Activated effector memory CD4-positive, alpha-beta T cell treated with Interleukin-2 at 50 U/mL for 16 hours (primary cell): ENCODE results near the gene ROMO1.
"Not testable (repeated sequence)": the region's sequence is repeated elsewhere in the genome, so short reads cannot be mapped to it uniquely, and the experiment has no call there.

Experiments
- DNase-seq: peaks from one replicate; pipeline ENCODE4 v3.0.0-alpha.2; 2020

ROMO1 gene

GRCh38 chr20:35732644-35732982, 33.4 kb downstream of the ROMO1 start:
- DNase-seq, result no peak

DNA sequence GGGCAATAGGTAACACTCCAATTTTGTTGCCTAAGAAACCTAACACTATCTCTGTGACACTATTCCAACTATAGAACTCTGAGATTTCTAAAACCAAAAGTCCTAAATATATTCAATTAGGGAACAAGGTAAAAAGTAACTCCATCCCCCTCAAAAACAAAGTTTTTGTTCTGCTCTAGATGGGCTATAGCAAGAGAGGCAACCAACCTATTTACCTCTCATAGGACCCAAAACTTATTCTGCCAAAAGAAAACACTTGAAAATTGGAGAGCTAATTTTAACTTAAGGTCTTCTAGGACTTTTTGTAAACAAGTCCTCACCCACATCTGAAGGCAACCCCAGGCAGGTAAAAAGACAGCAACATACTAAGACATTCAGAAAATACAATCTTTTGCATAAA, 35.2 kb downstream of the ROMO1 start:
- DNase-seq, result no peak

DNA sequence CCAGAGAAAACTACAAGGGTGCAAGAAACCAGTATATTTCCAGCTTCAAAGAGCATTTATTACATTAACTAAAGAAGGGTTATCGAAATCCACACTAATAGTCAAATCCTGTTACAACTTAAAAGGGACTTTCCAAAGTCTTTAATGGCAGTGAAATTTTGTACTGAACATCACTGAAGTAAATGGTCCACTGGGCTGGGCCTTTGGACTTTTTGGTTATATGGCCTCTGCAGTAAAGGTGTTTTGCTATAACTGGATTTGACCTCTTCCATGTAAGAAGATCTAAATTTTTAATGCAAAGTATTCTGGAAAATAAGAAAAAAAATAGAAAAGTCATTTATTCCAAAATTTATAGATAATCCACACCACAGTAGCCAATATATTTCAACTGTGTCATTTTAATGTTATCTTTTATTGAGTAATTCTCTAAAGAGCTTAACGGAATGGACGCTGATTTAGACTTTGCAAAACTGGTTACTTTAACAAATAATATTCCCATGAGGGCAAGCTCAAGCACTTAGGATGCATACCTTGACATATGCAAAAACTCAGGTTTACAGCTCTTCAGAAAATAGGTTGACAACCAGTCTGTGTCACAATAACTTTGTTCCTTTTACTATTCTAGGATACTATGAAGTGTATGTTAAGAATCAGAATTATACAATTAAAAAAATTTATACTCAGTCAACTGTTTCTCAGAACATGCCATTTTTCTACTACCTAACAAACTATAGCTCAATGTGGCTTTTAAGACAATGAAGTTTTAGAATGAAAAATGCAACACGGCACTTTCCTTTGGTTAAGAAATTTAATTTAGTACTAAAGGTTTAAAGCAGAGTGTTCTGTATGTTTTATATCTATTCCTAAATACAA, 35.8 kb downstream of the ROMO1 start:
- no peak for DNase-seq

DNA sequence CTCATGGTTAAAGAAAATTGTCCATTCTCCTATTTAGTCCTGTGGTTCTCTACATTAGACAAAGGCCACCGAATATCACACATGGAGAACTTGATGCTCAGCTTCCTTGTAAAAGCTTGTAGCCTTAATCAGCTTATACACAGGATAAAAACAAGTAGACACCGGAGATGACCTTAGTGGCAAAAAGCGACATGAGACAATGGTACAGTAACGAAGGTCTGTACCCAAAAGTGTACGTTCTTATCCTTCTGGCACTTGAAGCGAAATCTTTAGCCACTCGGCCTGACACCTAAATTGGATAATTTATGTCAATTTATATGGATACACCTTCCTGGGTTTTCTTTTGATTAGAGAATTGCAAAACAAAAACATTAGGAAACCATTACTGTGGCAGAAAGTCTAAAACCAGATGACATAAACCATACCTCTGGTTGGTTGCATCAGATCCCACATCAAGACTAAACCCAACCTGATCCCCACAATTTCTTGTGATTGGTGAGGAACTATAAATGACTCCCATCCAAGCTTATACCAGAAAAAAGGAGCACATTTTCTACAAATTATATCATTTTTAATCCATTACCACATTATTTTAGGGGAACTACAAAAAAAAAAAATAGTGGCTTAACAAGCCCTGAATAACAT, 36.7 kb downstream of the ROMO1 start:
- no peak for DNase-seq

DNA sequence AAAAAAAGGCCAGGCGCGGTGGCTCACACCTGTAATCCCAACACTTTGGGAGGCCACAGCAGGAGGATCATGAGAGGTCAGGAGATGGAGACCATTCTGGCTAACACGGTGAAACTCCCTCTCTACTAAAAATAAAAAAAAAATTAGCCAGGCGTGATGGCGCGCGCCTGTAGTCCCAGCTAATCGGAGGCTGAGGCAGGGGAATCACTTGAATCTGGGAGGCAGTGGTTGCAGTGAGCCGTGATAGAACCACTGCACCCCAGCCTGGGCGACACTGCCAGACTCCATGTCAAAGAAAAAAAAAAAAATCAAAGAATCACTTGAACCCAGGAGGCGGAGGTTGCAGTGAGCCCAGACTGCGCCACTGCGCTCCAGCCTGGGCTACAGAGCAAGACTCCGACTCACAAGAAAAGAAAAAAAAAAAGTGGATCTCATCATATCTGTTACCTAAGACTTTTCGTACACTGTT, 38.7 kb downstream of the ROMO1 start:
- DNase-seq, result no peak

GRCh38 chr20:35738410-35739179, 39.4 kb downstream of the ROMO1 start:
- DNase-seq, result no peak

DNA sequence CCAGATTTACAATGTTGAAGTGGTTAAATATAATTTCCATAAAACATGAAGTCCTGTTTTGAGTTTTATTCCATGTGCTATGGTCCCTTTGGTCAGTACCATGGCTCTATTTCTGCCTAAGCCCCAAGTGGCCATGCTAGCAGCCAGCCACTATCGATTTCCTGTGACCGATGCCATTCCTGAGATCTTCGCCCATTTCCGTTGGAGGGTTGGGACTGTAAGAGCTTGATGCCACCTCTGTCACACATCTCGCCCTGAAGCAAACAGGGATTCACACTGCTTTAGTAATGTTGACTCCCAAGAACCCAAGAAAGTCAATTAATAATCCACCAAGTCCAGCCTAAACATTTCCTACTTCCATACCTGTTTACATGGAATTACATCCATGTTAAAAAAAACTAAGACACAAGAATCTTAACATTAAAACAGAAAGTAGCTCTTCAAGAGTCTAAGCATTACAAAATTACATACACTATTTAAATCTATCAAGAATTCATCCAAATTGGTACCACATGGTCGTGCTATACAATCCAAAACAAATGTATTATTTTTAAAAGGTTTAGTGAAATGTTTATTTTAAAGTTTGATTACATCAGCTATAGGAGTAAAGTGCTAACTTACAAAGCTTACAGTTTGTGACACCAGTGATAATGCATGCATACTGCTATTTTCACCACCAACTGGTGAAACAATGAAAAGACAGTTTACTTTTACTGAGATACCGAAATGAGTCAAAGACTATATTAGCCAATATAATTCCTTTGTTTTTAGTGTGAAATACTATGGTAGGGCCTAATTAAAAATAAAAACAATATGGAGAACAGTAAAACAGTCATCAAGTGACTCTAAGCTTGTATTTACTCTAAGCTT, 40.3 kb downstream of the ROMO1 start:
- no peak for DNase-seq

DNA sequence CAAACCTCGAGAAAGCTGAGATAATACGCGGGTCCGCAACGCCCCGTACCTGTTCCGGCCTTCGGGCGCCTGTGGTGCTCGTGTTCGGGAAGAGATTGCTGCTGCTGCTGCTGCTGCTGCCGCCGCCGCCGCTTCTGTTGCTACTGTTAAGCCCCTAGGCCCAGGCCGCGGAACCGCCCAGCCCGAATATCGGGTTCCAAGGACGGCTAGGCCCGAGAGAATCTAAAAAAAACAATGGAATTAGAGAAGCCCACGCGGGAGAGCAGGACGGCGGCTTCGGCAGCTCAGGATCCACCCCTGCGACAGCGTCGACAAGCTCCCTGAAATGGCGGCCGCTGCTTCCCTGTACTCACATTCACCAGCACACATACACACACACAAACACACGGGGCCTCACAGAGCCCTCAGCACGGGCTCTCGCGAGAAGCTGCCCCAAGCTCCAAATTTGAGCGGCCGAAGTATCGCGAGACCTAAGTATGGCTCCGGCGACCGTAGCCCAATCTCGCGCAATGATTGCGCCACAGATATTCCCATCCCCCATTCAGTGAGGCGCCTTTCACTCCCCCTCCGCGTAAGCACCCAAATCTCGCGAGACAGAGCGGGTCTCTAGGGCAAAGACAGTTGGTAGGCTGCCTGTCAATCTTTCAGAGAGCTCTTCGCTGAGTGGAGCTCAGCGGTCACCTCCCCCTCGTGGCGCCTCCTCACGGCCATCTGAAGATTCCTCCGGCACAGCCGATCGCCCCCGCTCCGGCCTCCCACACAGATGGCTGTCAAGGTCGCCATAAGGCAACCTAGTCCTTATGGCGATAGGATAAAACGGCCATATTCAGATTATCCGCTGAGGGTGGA, 42.9 kb downstream of the ROMO1 start, which contains the start of gene RBM39:
TSS of gene RBM39 (minus strand) at position 369 of the 849 bp plus-strand sequence. CDS start 1,386 bp downstream, outside the sequence.
- peak; percentile 97 for DNase-seq

DNA sequence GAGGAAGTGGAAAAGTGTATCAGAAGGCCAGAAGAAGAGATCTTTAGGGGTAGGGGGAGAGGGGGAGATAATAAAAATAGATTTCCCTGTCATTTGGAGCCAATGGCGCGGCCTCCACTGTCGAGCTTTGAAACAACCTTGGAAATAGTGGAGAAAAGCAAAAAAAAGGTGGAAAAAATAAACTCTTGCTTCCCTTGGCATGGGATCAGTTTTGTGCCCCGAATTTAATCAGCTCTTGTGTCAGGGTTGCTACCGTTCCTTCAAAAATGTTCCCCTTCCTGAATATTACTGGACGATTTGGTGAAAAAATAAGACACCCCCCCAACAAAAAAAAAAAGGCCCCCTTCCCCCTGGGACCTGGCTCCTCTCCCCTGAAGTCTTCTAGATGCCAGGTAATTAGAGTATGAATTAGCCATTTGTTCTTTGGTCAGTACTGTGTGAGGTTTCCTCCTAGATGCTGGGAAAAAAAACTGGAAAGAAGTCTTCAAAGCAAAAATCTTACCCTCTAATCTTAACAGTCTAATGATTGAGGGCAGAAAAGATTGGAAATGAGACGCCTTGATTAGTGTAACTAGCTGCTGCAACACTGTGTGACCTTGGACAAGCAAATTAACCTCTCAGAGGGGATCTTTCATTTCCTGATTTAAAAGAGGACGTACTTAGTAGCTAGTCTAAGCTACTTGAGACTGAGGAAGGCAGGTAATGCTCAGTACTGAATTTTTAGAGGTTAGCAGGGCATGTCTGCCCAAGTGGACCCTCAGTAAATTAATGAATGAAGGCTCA, 43.7 kb downstream of the ROMO1 start:
- DNase-seq, result no peak

GRCh38 chr20:35743693-35744491, 44.7 kb downstream of the ROMO1 start:
- no peak for DNase-seq

- DNase-seq, result not testable (repeated sequence)
These were observed 45.3 kb downstream of the ROMO1 start for GRCh38 chr20:35744492-35744841.
